GM19397 (cell line): Measurements from ENCODE around the gene ING4.
"Not testable (repeated sequence)": the region's sequence is repeated elsewhere in the genome, so short reads cannot be mapped to it uniquely, and the experiment has no call there.

Experiments used
- ATAC-seq: cut with Tn5 transposase; IDR thresholded peaks from one replicate; pipeline ENCODE4 v1.9.1; 2021; ENCODE audit warnings: mild to moderate bottlenecking, moderate library complexity; ENCODE audit not compliant: unreplicated experiment

ING4 gene

DNA sequence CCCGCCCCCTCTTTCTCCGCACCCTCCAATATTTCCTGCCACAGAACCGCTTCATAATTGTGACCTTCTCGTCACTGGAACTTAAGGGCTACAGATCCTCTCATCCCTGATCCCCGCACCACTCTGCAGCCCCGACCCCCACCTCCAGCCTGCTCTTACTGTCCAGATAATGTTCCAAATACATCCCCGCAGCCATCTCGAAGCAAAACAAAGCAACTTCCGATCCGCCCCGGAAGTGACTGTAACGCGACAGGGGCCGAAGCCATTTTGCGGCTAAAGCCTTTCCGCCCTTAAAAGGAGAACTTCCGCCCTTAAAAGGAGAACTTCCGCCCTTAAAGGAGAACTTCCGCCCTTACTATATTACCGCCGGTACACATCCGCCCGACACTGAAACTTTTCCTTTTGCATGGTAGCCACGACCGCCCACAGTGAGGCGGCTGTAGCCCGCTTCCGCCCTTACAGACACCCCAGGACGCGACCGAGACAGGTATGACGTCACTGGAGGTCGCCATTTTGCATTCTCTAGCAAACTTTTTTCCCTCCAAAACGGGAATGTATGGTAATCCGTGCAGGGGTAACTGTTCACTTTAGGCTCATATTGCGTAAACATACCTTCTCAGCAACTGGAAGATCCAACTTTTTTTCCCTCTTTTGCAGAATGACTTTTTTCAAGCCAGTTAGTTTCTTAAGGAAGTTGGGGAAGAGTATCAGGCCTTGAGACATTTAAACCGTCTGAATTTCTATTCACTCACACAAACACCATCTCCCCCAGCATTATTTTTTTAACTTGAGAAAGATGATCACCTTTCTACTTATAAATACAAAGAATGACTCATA, at the start of gene ING4:
Gene ING4, minus strand, starts transcription at position 214 of the 837 bp plus-strand sequence. Its CDS starts 18 bp downstream, at position 196.
- peak; percentile 98 for ATAC-seq

DNA sequence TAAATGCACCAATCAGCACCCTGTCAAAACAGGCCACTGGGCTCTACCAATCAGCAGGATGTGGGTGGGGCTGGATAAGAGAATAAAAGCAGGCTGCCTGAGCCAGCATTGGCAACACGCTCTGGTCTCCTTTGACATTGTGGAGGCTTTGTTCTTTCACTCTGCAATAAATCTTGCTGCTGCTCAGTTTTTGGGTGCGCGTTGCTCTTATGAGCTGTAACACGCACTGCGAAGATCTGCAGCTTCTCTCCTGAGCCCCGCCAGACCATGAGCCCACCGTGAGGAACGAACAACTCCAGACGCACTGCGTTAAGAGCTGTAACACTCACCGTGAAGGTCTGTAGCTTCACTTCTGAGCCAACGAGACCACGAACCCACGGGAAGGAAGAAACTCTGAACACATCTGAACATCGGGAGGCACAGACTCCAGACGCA, 46.1 kb upstream of the ING4 start:
- no peak for ATAC-seq

DNA sequence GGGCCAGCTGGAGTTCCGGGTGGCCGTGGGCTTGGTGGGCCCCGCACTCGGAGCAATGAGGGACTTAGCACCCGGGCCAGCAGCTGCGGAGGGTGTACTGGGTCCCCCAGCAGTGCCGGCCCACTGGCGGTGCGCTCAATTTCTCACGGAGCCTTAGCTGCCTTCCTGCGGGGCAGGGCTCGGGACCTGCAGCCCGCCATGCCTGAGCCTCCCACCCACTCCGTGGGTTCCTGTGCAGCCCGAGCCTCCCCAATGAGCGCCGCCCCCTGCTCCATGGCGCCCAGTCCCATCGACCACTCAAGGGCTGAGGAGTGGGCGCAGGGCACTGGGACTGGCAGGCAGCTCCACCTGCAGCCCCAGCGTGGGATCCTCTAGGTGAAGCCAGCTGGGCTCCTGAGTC, 45.4 kb upstream of the ING4 start:
- ATAC-seq = not testable (repeated sequence)

DNA sequence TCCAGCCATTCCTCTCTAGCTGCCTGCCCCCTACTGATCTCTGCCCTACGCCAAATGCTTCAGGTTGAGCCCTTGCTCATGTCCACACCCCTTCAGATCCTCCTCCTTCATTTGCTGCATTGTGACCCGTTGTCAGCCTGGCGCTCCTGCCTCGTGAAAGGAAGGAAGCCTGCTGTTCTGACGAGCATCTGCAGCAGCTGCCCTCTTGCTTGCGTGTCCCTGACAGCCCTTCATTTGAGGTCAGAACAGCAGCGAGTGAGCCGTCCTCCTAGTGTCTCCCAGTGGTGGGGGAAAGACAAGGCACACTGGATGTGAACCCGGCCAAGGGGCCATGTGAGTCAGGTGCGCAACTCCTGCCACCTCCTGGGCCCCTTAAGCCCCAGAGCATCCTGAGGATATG, 40.7 kb upstream of the ING4 start:
- ATAC-seq = no peak

DNA sequence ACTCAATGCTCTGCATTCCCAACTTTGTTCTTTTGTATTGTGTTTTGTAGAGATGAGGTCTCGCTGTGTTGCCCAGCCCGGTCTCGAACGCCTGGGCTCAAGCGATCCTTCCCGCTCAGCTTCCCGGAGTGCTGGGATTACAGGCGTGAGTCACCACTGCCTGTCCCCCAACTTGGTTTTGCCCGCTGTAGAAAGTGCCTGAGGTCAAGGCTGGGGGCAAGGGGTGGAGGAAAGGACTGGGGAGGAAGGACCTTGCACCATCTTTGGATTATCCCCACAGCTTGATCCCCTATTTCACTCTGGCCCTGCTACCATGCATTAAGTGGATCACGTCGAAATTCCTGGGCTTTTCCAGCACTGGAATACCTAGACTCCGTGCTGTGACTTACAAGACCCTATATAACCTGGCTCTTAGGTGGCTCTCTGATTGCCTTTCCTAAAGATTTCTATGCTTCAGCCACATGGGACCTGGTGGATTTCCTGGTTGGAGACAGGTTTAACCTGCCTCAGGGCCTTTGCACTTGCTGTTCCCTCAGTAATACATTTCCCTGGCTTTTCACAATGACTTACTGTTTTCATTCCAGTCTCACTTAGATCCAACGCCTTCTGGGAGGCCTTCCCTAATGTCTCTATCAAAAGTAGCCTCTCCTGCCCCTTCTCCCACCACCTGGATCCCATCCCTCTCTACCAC, 38.3 kb upstream of the ING4 start:
- no peak for ATAC-seq

DNA sequence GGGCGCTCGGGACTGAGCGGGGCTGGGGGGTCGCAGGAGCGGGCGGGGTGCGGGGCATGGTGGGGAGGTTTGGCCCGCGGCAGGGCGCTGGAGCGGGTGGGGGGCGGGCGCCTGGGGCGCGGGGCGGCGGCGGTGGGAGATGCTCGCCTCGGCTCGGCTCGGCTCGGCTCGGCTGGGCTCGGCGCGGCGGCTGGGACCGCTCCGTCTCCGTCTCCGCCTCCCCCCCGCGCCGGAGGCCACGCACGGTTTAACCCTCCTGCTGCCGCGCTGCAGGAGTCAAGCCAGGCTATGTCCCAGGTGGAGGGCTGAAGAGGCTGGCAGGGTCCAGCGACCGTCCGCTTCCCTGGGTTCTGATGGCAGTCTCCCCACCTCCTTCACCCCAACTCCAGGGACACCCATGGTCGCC, 37.7 kb upstream of the ING4 start, which contains the start of gene PIANP:
Gene PIANP, minus strand, starts transcription at position 170 of the 406 bp plus-strand sequence. CDS start 2,754 bp downstream, outside the sequence.
- ATAC-seq = no peak

DNA sequence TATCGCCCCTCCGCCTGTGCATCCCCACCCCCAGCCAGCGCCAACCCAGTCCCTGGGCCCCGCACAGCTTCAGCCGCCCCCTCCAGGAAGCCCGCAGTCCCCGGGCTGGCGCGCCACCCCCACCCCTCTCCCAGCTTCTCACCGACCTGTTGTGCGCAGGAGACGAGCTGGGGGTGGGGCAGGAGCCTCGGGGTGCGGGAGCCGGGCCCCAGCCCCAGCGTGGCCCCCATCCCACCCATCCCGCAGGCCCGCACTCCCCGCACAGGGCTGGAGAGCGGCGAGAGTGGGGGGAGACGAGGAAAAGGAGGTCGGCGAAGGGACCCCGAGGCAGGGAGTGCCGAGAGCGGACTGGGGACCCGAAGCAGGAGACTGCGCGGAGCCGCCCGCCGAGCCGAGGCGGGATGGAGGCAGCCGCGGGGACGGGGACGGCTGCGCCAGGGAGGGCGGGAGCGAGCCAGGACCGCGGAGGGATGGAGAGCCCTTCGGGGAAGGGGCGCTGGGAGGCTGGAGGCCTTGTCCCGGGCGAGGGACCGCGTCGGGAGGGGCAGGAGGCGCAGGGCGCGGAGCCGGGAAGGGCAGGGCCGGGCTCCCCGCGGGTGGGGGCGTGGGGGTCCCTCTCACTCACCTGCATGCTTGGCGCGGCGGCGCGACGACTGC, 37.2 kb upstream of the ING4 start:
- ATAC-seq = no peak

DNA sequence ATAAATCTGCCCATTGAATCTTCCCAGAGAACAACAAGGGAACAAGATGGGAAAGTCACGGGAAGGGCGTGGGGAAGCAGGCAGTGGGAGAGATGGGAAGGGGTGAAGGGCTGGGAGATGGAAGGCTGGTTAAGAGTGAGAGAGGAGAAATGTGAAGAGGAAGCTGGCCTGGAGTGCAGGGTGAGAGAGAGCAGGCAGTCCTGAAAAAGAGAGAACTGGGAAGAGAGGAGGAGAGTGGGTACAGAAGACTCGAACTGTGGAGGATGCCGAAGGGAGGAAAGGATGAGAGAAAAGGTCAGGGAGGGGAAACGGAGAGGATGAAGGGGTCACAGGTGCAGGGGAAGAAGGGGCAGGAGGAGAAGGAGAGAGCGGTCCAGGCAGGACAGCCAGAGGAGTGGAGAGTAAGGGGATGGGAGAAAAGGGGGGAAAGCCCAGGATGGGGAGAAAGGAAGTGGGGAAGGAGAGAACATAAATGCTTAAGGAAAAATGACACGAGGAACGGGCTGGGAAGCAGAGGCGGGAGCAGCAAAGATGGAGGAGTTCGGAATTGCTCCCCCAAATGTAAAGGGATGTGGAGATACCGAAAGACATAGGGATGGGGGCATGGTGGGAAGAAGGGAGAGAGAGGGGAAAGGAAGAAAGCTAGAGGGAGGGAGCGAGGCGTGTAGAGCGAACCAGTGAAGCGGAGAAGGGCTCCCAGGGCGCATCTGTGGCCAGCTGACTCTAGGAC, 36.5 kb upstream of the ING4 start:
- ATAC-seq = no peak

DNA sequence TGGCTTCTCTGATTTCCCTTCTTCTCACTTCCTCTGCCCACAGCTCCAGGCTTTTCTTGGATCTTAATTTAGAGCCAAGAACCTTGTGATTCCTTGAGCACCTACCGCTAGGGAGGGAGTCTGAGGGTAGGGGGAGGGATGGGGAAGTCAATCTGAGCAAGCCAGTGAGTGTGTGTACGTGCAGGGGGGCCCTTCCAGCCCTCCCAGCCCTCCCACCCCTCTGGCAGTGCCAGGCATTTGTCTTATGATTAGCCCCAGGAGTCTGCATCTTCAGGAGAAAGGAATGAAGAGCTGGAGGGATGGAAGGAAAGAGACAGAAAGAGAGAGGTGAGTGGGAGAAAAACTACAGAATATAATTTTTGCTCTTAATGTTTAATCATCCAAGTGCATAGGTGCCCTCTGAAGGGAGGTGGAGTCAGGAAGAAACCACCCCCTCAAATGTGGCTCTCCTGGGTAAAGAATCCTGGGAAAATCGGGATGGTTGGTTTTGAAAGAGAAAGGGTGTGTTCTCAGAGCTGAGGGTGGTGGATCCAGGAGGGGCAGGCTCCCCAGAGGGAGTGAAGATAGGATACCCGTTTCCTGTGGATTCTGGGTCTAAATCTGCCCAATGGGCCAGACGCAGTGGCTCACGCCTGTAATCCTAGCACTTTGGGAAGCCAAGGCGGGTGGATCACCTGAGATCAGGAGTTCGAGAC, 35.6 kb upstream of the ING4 start:
- no peak for ATAC-seq

DNA sequence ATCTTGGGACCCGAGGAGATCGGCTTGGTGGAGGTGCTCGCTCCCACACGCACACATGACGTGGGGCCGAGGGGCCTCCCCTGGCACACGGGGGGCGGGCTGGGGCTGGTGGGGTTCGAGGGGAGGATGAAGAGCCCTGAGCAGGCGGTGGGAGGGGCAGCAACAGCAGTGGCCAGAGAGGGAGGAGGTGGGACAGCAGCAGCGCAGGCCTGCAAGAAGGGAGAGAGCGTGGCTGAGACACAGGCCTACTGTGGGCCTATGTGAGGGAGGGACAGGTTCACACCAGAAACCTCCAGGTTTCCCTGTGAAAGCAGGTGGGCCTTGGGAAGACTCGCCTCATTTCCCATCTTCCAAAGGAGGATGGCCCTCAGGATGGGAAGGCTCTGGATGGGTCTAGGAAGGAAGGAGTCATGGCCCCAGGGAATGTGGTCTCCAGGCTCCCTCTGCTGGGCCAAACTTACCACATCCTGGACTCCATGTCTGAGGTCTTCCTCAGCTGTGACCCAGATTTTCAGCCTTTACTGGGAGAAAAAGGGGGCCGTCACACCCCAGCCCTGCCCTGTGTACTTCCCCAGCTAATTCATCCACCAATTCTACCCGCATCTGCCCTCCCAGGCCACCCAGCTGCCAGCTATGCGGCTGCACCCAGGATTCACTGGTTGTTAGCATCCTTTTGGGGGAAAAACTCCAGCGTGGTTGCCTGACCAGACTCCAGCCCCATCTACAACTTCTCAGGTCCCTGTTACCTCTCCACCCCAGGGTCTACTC, 34.8 kb upstream of the ING4 start:
- ATAC-seq = no peak

DNA sequence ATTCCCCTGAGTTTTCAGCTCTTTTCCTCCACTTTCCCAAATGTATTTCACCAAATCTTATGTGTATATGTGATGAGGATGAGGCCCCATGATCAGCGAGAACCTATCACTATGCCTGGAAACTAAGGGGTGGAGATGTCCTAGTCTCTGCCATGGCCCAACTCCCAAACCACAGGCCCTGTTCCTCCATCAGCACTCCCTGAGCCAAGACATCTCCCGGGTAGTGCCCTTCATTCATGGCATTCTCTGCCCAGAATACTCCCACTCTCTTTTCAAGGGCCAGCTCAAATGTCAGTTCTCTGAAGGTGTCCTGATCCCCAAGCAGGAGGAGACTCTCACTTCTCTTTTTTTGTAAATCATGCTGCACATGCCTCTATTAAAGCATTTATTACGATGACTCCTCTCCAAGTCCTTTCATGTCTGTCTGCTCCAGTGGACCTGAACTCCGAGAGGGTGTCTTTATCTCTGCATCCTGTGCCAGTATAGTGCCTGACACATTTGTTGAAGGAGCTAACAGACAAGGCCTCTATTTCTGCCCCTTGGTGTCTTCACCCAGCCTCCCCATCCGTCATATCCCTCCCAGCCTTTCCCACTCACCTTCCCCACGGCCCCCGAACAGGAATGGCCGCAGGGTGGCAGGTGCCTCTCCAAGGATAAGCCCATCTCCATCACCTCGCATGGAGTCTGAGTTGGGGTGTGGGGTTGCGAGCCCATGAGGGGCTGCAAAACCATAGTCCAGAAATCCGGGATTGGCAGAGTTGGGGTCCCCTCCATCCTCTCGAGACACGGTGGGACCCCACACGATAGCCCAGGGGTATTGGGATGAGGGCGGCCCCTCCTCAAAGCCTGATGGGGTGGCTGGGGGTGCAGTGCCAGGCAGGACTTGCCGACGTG, 34.0 kb upstream of the ING4 start:
- no peak for ATAC-seq

DNA sequence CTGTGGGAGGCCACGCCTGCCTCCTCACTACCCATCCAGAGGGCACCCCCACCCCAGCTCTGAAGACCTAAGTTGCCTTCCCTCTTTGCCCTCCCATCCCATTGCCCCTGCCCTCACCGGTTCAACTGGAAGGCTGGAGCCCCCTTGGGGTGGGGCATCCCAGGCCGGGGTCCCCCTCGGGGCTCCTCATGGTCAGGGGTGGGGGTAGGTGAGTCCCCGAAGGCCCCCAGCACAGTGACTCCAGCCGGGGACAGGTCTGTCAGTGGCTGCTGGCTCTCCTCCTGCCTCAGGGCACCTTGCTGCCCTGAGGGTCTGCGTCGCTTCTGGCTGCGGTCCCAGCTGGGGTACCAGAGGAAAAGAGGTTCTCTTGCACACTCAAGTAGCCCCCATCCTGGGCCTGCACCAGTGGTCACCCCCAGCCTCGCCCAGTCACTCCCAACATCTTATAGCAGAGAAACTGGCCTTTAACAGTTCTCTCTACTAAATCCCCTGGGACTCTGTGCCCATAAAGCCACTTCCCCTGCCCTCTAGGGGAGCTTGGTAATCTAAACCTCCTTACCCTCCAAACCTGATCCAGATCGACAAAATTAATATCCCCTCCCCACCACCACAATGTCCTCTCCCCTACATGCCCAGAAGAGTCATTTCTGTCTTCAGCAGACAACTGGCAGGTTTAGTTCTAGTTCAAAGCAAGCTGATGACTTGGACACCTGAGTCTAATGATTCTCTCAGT, 32.6 kb upstream of the ING4 start:
- no peak for ATAC-seq

DNA sequence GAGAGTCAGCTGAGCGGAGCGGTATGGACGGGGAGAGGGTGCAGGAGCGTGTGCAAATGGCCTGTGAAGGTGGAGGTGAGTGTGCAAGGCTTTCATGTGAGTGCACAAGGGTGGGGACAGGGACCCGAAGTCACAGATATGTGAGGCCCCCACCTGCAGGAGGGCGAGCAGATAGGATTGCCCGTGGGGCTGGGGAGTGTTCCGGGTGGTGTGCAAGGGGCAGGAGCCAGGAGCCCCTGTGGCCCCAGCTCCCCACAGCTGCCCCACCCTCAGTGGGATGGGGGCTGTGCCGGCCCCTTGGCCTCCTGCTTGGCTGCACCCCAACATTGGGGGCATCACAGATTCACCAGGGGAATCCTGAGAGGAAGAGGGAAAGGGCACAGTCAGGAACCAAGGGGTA, 31.8 kb upstream of the ING4 start:
- no peak for ATAC-seq

DNA sequence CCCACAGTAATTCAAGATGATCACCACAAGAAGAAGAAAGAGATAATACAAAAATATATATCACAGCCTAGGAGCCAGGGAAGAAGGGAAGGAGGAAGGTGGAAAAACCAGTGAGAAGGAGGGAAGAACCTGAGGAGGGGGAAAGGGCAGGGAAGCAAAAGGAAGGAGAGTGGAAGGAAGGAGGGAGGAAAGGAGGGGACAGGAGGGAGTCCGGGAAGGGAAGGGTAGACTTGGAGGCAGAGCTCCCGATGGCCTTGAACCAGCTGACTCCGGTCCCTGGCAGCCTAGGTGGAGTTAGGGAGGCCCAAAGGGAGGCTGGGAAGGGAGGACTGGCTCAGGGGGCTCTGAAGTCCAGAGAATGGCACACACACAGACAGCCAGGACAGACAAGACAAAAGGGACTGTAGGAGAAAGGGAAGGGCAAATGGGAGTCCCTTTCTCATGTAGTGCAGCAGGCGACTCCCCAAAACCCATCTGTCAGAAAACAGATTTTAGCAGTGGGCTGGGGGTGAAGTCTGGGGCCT, 31.0 kb upstream of the ING4 start:
- no peak for ATAC-seq

DNA sequence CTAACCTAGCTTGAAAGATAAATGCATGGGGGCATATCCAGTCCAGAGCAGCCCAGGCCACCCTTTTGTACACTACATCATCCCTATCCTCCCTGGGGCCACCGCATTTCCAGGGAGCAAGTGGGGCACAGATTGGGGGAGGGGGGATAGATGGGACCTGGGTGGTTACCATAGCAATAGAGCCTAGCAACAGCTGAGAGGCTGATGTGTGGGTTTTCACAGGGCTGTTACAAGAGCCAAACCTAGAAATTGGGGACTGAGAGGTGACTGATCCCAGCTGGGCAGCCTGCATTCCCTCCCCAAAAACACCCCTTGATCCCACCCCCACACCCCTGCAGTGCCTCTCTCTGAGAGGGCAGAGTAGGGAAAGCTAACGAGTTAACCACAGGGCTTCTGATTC, 30.0 kb upstream of the ING4 start:
- ATAC-seq = no peak

DNA sequence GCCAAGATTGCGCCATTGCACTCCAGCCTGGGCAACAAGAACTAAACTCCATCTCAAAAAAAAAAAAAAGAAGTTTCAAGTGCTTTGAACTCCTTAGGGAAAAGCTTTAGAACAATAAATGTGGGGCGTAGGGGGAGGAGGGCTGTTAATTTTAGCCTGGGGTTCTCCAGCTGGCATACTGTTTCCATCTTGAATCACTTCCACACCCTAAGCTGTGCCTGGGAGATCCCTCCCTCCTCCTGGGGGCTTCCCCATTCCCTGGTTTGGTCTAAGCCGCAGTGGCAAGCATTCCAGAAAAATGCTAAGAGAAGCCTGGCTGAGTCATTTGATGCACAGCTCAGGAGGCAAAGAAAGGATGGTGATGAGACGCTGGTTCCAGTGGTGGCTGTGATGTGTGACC, 28.6 kb upstream of the ING4 start:
- ATAC-seq = no peak

DNA sequence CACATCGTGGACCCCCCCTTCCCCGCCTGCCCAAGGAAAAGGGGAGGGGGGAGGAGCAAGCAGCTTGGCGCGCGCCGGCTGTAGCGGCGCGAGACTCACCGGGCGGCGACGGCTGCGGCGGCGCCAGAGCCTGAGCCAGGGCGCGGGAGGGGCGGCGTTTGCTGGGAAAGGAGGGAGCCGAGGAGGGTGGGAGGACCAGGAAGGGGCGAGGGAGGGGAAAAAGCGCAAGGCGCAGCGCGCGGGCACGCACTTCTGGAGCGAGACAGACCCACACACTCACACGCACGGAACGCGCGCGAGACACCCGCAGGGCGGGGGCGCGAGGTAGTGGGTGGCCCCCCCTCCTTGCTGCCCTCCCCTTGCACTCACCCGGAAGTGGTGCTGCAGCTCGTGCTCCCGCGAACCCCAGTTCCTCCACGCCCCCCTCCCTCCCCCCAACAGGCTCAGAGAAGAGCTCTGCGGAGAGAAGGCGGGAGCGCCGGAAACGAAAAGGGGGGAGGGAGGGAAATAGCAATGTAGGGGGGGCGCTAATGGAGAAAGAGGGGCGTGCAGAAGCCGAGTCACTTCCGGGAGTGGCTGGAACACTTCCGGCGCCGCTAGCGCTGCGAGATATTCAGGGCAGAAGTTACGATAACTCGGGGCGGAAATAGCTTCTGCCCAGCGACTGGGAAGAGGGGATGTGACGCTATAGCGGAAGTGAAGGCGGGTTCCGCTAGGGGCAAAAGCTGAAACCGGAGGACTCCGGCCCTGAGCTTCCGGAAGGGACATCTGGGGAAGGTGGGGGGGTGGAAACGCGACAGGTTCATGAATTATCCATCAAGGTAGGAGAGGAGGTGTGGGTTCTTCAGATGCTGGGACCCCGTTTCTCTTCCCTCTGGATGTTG, 26.3 kb upstream of the ING4 start, which contains the start of gene ZNF384:
Gene ZNF384, minus strand, starts transcription at position 377 of the 884 bp plus-strand sequence. CDS start 9,855 bp downstream, outside the sequence.
- ATAC-seq = peak; percentile 77
